Measurements from ENCODE around the gene BTBD16. TPM values are rescaled to one million over a fixed set of nuclear protein-coding genes. Genes with fewer than 3 reads are reported as not detected.

The BTBD16 gene
- total and polyA plus RNA-seq, 2 donors (not counting 1 experiment from before 2014, with no cell fraction given) = not detected

DNA sequence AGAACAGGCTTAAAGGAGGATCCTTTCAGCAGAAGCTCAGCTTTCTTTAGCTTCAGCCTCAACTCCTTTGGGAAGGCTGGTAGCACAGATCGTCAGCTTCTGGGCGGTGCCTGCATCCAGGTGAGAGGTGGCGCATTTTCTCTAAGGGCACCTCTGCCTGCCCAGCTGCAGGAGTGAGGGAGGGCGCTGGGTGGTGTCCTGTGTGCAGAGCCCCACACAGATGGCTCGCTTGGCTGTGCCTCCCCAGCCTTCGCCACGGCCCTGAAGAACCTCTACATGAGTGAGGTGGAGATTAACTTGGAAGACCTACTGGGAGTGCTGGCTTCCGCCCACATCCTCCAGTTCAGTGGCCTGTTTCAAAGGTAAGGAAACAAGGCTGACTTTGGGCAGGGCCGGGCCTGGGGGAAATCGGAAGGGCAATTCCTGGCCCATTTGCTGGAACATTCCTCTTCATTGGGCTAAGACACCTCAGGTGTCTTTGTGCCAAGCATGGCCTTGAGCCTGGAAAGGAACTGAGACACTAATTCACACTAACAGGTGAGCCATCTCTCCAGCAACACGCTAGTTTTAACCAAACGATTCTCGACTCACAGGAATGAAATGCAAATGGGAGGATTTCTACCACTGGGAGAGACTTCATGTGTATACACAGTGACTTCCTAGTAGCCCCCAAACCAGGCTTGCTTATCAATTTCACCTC is 19.9 kb downstream of the BTBD16 start:
- Mint-ChIP-seq H3K27ac (no peak overlapping the region), H3K4me3 (no peak overlapping the region), H3K27me3 (peaks cover 24% of the 10 kb centered on the region), H3K4me1 (no peaks in the 10 kb centered on the region), H3K9me3 (ENCODE audit: insufficient read depth) (no peaks in the 10 kb centered on the region)
- H3K79me2 ChIP-seq (ENCODE audit: control insufficient read depth, insufficient read depth, low read length) = no peaks in the 10 kb centered on the region
- no peaks in the 10 kb centered on the region for H3K36me3 ChIP-seq (replicated peaks in 1 of 2; ENCODE audit: control extremely low read depth in 1 of 2, control insufficient read depth in 1 of 2, extremely low read depth in 1 of 2, insufficient read depth in 2 of 2, low read length in 1 of 2)
- 92% methylated on average over 10 of the region's 13 CpGs for WGBS (ENCODE audit: insufficient coverage)
- no peak overlapping the region for H3K4me2 ChIP-seq (replicated peaks; ENCODE audit: low read depth, low read length, poor library complexity, severe bottlenecking)
- TF ChIP-seq, protein P1, sequence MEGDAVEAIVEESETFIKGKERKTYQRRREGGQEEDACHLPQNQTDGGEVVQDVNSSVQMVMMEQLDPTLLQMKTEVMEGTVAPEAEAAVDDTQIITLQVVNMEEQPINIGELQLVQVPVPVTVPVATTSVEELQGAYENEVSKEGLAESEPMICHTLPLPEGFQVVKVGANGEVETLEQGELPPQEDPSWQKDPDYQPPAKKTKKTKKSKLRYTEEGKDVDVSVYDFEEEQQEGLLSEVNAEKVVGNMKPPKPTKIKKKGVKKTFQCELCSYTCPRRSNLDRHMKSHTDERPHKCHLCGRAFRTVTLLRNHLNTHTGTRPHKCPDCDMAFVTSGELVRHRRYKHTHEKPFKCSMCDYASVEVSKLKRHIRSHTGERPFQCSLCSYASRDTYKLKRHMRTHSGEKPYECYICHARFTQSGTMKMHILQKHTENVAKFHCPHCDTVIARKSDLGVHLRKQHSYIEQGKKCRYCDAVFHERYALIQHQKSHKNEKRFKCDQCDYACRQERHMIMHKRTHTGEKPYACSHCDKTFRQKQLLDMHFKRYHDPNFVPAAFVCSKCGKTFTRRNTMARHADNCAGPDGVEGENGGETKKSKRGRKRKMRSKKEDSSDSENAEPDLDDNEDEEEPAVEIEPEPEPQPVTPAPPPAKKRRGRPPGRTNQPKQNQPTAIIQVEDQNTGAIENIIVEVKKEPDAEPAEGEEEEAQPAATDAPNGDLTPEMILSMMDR (IDR thresholded peaks at IDR 0.05) = no peak
- TF ChIP-seq EZH2 (IDR thresholded peaks at IDR 0.05; ENCODE audit: borderline replicate concordance, insufficient read depth, low read depth, low read length, poor library complexity, severe bottlenecking) = no peak
- no peak overlapping the region for H3K27ac ChIP-seq (ENCODE audit: low read length in 2 of 2)
- no peak overlapping the region for H2AFZ ChIP-seq (ENCODE audit: insufficient read depth, low read depth, low read length, poor library complexity, severe bottlenecking)
- no peaks in the 10 kb centered on the region for H3K9me3 ChIP-seq (ENCODE audit: control extremely low read depth in 1 of 3, control insufficient read depth in 2 of 3, insufficient read depth in 1 of 3, low read length in 2 of 3)
- ATAC-seq (ENCODE audit: low read depth) (no peak), DNase-seq (no peak)
- H3K4me1 ChIP-seq (ENCODE audit: control insufficient read depth in 2 of 2, insufficient read depth in 2 of 2, low read length in 2 of 2) = no peaks in the 10 kb centered on the region
- ChIA-PET POLR2A (no interaction called here), CTCF (no interaction called here)
- H3K4me3 ChIP-seq (ENCODE audit: control extremely low read depth in 1 of 5, extremely low read depth in 1 of 5, insufficient read depth in 1 of 5, low read depth in 2 of 5, low read length in 4 of 5) = no peak overlapping the region
- no peak overlapping the region for H3K9ac ChIP-seq (ENCODE audit: low read length)
- no peaks in the 10 kb centered on the region for H4K20me1 ChIP-seq (ENCODE audit: control insufficient read depth, insufficient read depth, low read length, poor library complexity, severe bottlenecking)
- H3K27me3 ChIP-seq (replicated peaks in 1 of 4; ENCODE audit: control extremely low read depth in 1 of 4, control insufficient read depth in 3 of 4, insufficient read depth in 4 of 4, low read length in 3 of 4) = no peaks in the 10 kb centered on the region
- intact Hi-C loops (cut with micrococcal nuclease) = no loop called here

DNA sequence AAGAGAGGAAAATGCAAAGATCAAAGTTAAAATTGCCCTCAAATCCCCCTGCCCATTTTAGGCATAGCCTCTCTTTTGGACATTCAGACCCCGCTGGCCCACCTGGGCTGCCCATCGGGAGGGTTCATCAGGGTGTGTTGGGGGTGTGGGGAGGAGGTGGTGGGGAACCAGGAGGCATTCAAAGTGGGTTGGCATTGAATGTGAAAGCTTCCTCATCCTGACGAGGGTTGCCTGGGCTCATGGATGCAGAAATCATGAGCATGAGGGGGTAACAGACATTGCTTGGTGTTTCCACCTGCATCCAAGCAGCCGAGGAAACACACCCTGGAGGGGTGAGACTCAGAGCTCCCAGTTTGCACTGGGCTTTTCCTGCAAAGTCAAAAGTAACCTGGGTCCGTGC is 20.6 kb downstream of the BTBD16 start:
- no peak overlapping the region for H3K4me3 ChIP-seq (ENCODE audit: control extremely low read depth in 1 of 5, extremely low read depth in 1 of 5, insufficient read depth in 1 of 5, low read depth in 2 of 5, low read length in 4 of 5)
- Mint-ChIP-seq H3K27ac (no peak overlapping the region), H3K4me1 (no peaks in the 10 kb centered on the region), H3K9me3 (ENCODE audit: insufficient read depth) (no peaks in the 10 kb centered on the region), H3K27me3 (peaks cover 29% of the 10 kb centered on the region), H3K4me3 (no peak overlapping the region)
- TF ChIP-seq EZH2 (IDR thresholded peaks at IDR 0.05; ENCODE audit: borderline replicate concordance, insufficient read depth, low read depth, low read length, poor library complexity, severe bottlenecking) = no peak
- TF ChIP-seq, protein P1 (IDR thresholded peaks at IDR 0.05) = no peak
- intact Hi-C loops (cut with micrococcal nuclease) = no loop called here
- no peaks in the 10 kb centered on the region for H3K4me1 ChIP-seq (ENCODE audit: control insufficient read depth in 2 of 2, insufficient read depth in 2 of 2, low read length in 2 of 2)
- DNase-seq = no peak
- no peak overlapping the region for H3K9ac ChIP-seq (ENCODE audit: low read length)
- no peak for ATAC-seq (ENCODE audit: low read depth)
- no peak overlapping the region for H3K4me2 ChIP-seq (replicated peaks; ENCODE audit: low read depth, low read length, poor library complexity, severe bottlenecking)
- CTCF ChIA-PET = no interaction called here
- no peak overlapping the region for H3K27ac ChIP-seq (ENCODE audit: low read length in 2 of 2)
- no peaks in the 10 kb centered on the region for H4K20me1 ChIP-seq (ENCODE audit: control insufficient read depth, insufficient read depth, low read length, poor library complexity, severe bottlenecking)
- no peaks in the 10 kb centered on the region for H3K79me2 ChIP-seq (ENCODE audit: control insufficient read depth, insufficient read depth, low read length)
- no peaks in the 10 kb centered on the region for H3K27me3 ChIP-seq (replicated peaks in 1 of 4; ENCODE audit: control extremely low read depth in 1 of 4, control insufficient read depth in 3 of 4, insufficient read depth in 4 of 4, low read length in 3 of 4)
- H3K36me3 ChIP-seq (replicated peaks in 1 of 2; ENCODE audit: control extremely low read depth in 1 of 2, control insufficient read depth in 1 of 2, extremely low read depth in 1 of 2, insufficient read depth in 2 of 2, low read length in 1 of 2) = no peaks in the 10 kb centered on the region
- 69% methylated on average over 3 of the region's 5 CpGs for WGBS (ENCODE audit: insufficient coverage)
- peaks cover 0 to 1% (median 0%) of the 10 kb centered on the region in 3 donors for H3K9me3 ChIP-seq (ENCODE audit: control extremely low read depth in 1 of 3, control insufficient read depth in 2 of 3, insufficient read depth in 1 of 3, low read length in 2 of 3)
- no peak overlapping the region for H2AFZ ChIP-seq (ENCODE audit: insufficient read depth, low read depth, low read length, poor library complexity, severe bottlenecking)
- POLR2A ChIA-PET = no interaction called here

Data from B cell (primary cell).